Measurements from ENCODE around the gene RASSF3. TPM values are rescaled to one million over a fixed set of nuclear protein-coding genes. Genes with fewer than 3 reads are reported as not detected.

Gene RASSF3
- total and polyA plus RNA-seq, 2 donors from 2014 or later = 8.2 to 35.6 TPM

- no peaks in the 10 kb centered on the region for H3K36me3 ChIP-seq (ENCODE audit: control insufficient read depth in 2 of 3, insufficient read depth in 3 of 3, low read length in 3 of 3)
- no peak for TF ChIP-seq CTCF (IDR thresholded peaks at IDR 0.05; ENCODE audit: borderline replicate concordance, extremely low read depth, insufficient read depth)
- intact Hi-C loops (cut with DNase I) = no loop called here
- H3K27ac ChIP-seq (ENCODE audit: low read depth in 2 of 2, low read length in 2 of 2) = no peak overlapping the region
- no peak overlapping the region for H3K9ac ChIP-seq (ENCODE audit: low read length in 3 of 3)
- no peak overlapping the region for H3K4me3 ChIP-seq (ENCODE audit: low read length in 3 of 3)
- FAIRE-seq (no peak), DNase-seq (no peak)
- no peaks in the 10 kb centered on the region for H3K9me3 ChIP-seq (ENCODE audit: control insufficient read depth in 2 of 3, insufficient read depth in 1 of 3, low read length in 3 of 3)
- no peaks in the 10 kb centered on the region for H3K27me3 ChIP-seq (ENCODE audit: control insufficient read depth, insufficient read depth, low read length)
- peaks cover 0 to 3% (median 2%) of the 10 kb centered on the region in 3 donors for H3K4me1 ChIP-seq (ENCODE audit: control insufficient read depth in 2 of 3, insufficient read depth in 2 of 3, low read depth in 1 of 3, low read length in 3 of 3)
Observed at GRCh38 chr12:64685050-64685449, 74.8 kb downstream of the RASSF3 start.

GRCh38 chr12:64685605-64686004 is 75.3 kb downstream of the RASSF3 start:
- no peak for TF ChIP-seq CTCF (IDR thresholded peaks at IDR 0.05; ENCODE audit: borderline replicate concordance, extremely low read depth, insufficient read depth)
- FAIRE-seq = no peak
- Histone ChIP-seq H3K36me3 (ENCODE audit: control insufficient read depth in 2 of 3, insufficient read depth in 3 of 3, low read length in 3 of 3) (no peaks in the 10 kb centered on the region), H3K27me3 (ENCODE audit: control insufficient read depth, insufficient read depth, low read length) (no peaks in the 10 kb centered on the region), H3K4me3 (ENCODE audit: low read length in 3 of 3) (no peak overlapping the region), H3K4me1 (ENCODE audit: control insufficient read depth in 2 of 3, insufficient read depth in 2 of 3, low read depth in 1 of 3, low read length in 3 of 3) (peaks cover 0 to 3% (median 2%) of the 10 kb centered on the region in 3 donors), H3K27ac (ENCODE audit: low read depth in 2 of 2, low read length in 2 of 2) (no peak overlapping the region), H3K9ac (ENCODE audit: low read length in 3 of 3) (no peak overlapping the region), H3K9me3 (ENCODE audit: control insufficient read depth in 2 of 3, insufficient read depth in 1 of 3, low read length in 3 of 3) (no peaks in the 10 kb centered on the region)
- intact Hi-C loops (cut with DNase I) = no loop called here
- no peak for DNase-seq

GRCh38 chr12:64687816-64688215 is 77.5 kb downstream of the RASSF3 start:
- DNase-seq = no peak
- Histone ChIP-seq H3K36me3 (ENCODE audit: control insufficient read depth in 2 of 3, insufficient read depth in 3 of 3, low read length in 3 of 3) (no peaks in the 10 kb centered on the region), H3K9me3 (ENCODE audit: control insufficient read depth in 2 of 3, insufficient read depth in 1 of 3, low read length in 3 of 3) (no peaks in the 10 kb centered on the region), H3K4me1 (ENCODE audit: control insufficient read depth in 2 of 3, insufficient read depth in 2 of 3, low read depth in 1 of 3, low read length in 3 of 3) (peaks cover 0 to 2% (median 1%) of the 10 kb centered on the region in 3 donors), H3K27ac (ENCODE audit: low read depth in 2 of 2, low read length in 2 of 2) (no peak overlapping the region), H3K4me3 (ENCODE audit: low read length in 3 of 3) (no peak overlapping the region), H3K9ac (ENCODE audit: low read length in 3 of 3) (no peak overlapping the region), H3K27me3 (ENCODE audit: control insufficient read depth, insufficient read depth, low read length) (no peaks in the 10 kb centered on the region)
- no peak for FAIRE-seq
- TF ChIP-seq CTCF (IDR thresholded peaks at IDR 0.05; ENCODE audit: borderline replicate concordance, extremely low read depth, insufficient read depth) = no peak
- intact Hi-C loops (cut with DNase I) = no loop called here

- Histone ChIP-seq H3K27me3 (ENCODE audit: control insufficient read depth, insufficient read depth, low read length) (no peaks in the 10 kb centered on the region), H3K4me1 (ENCODE audit: control insufficient read depth in 2 of 3, insufficient read depth in 2 of 3, low read depth in 1 of 3, low read length in 3 of 3) (peaks cover 0 to 2% (median 0%) of the 10 kb centered on the region in 3 donors), H3K9me3 (ENCODE audit: control insufficient read depth in 2 of 3, insufficient read depth in 1 of 3, low read length in 3 of 3) (no peaks in the 10 kb centered on the region), H3K27ac (ENCODE audit: low read depth in 2 of 2, low read length in 2 of 2) (no peak overlapping the region), H3K36me3 (ENCODE audit: control insufficient read depth in 2 of 3, insufficient read depth in 3 of 3, low read length in 3 of 3) (no peaks in the 10 kb centered on the region), H3K4me3 (ENCODE audit: low read length in 3 of 3) (no peak overlapping the region), H3K9ac (ENCODE audit: low read length in 3 of 3) (no peak overlapping the region)
- TF ChIP-seq CTCF (IDR thresholded peaks at IDR 0.05; ENCODE audit: borderline replicate concordance, extremely low read depth, insufficient read depth) = no peak
- FAIRE-seq (no peak), DNase-seq (no peak)
- intact Hi-C loops (cut with DNase I) = no loop called here
Observed at GRCh38 chr12:64688219-64688618, 77.9 kb downstream of the RASSF3 start.
